HG03025 (cell line): ENCODE measurements around the gene TEX54.
A peak's percentile ranks its signal among the peaks of the same experiment; 100 is the strongest.
"Not testable (repeated sequence)": the region's sequence is repeated elsewhere in the genome, so short reads cannot be mapped to it uniquely, and the experiment has no call there.

ENCODE experiments used
- ATAC-seq: cut with Tn5 transposase; IDR thresholded peaks from one replicate; pipeline ENCODE4 v1.9.1; 2021; ENCODE audit warnings: mild to moderate bottlenecking, moderate library complexity; ENCODE audit not compliant: unreplicated experiment, low FRiP score

Gene TEX54

GRCh38 chr11:62832336-62833234 lies at the start of gene TEX54:
Gene TEX54 (minus strand): TSS chr11:62832841.
- peak; percentile 9 for ATAC-seq

- ATAC-seq = no peak
These were observed 49.7 kb upstream of the TEX54 start for GRCh38 chr11:62882431-62882749.

- ATAC-seq = peak; percentile 14
These were observed 49.2 kb upstream of the TEX54 start for GRCh38 chr11:62881579-62882430.

GRCh38 chr11:62880803-62881578 lies 48.4 kb upstream of the TEX54 start, which contains the start of gene SLC3A2:
Gene SLC3A2 (plus strand): TSS chr11:62880896. CDS start chr11:62881024, 128 bp downstream.
- peak; percentile 69 for ATAC-seq

- no peak for ATAC-seq
These were observed 47.7 kb upstream of the TEX54 start for GRCh38 chr11:62880231-62880802.

GRCh38 chr11:62879235-62879978 lies 46.8 kb upstream of the TEX54 start:
- no peak for ATAC-seq

- ATAC-seq = no peak
These were observed 44.1 kb upstream of the TEX54 start for GRCh38 chr11:62876712-62877111.

GRCh38 chr11:62875698-62876478 lies 43.2 kb upstream of the TEX54 start:
- no peak for ATAC-seq

GRCh38 chr11:62874851-62875250 lies 42.2 kb upstream of the TEX54 start:
- no peak for ATAC-seq

GRCh38 chr11:62865635-62866034 lies 33.0 kb upstream of the TEX54 start:
- no peak for ATAC-seq

GRCh38 chr11:62863687-62864335 lies 31.2 kb upstream of the TEX54 start:
- no peak for ATAC-seq

GRCh38 chr11:62861564-62862192 lies 29.0 kb upstream of the TEX54 start:
- not testable (repeated sequence) for ATAC-seq

GRCh38 chr11:62860835-62861563 lies 28.4 kb upstream of the TEX54 start:
- no peak for ATAC-seq

- ATAC-seq = not testable (repeated sequence)
These were observed 26.7 kb upstream of the TEX54 start for GRCh38 chr11:62859281-62859703.

GRCh38 chr11:62858201-62858600 lies 25.6 kb upstream of the TEX54 start:
- no peak for ATAC-seq

GRCh38 chr11:62857541-62857982 lies 24.9 kb upstream of the TEX54 start:
- ATAC-seq = no peak

- ATAC-seq = no peak
These were observed 23.8 kb upstream of the TEX54 start for GRCh38 chr11:62856333-62856895.
